Suprapubic skin (tissue), 4 donors: Measurements from ENCODE around the gene SNRNP70. TPM values are rescaled to one million over a fixed set of nuclear protein-coding genes. Genes with fewer than 3 reads are reported as not detected.
"Not testable (repeated sequence)": the region's sequence is repeated elsewhere in the genome, so short reads cannot be mapped to it uniquely, and the experiment has no call there.

Experiments used
- DNase-seq, 2 donors: peaks; one replicate each; pipeline ENCODE4 v3.0.0-alpha.2; 2019; ENCODE audit warnings: low spot score in 2 of 2
- H3K27ac ChIP-seq: fragments of 200-600 bp; sonication (generic); one replicate; pipeline ENCODE4 v1.5.1; 2019
- H3K27me3 ChIP-seq: fragments of 200-600 bp; sonication (generic); one replicate; pipeline ENCODE4 v1.5.1; 2019
- H3K36me3 ChIP-seq: fragments of 200-600 bp; sonication (generic); one replicate; pipeline ENCODE4 v1.5.1; 2019
- H3K4me1 ChIP-seq: fragments of 200-600 bp; sonication (generic); one replicate; pipeline ENCODE4 v1.5.1; 2019
- H3K4me3 ChIP-seq: fragments of 200-600 bp; sonication (generic); one replicate; pipeline ENCODE4 v1.5.1; 2019; ENCODE audit warnings: mild to moderate bottlenecking
- H3K9me3 ChIP-seq: fragments of 200-600 bp; sonication (generic); one replicate; pipeline ENCODE4 v1.5.1; 2019
- CTCF ChIP-seq, 2 donors: fragments of 200-600 bp in 1 of 2; fragments of 450-650 bp in 1 of 2; sonication (generic) in 1 of 2; IDR thresholded peaks; one replicate each; pipeline ENCODE4 v1.5.1; 2016 to 2019; ENCODE audit warnings: antibody characterized with exemption in 2 of 2, mild to moderate bottlenecking in 1 of 2, moderate library complexity in 1 of 2
- EP300 ChIP-seq: sonication (generic); formaldehyde crosslinking; IDR thresholded peaks from one replicate; pipeline ENCODE4 v1.6.1; 2017; ENCODE audit warnings: antibody characterized with exemption
- POLR2A ChIP-seq, 2 donors: fragments of 450-650 bp; IDR thresholded peaks; one replicate each; pipeline ENCODE4 v1.6.1; 2017; ENCODE audit warnings: antibody characterized with exemption in 2 of 2, mild to moderate bottlenecking in 2 of 2, moderate library complexity in 2 of 2
- POLR2AphosphoS5 ChIP-seq, 3 donors: sonication (generic); formaldehyde crosslinking; IDR thresholded peaks; one replicate each; pipeline ENCODE4 v1.6.1; 2017; ENCODE audit warnings: antibody characterized with exemption in 3 of 3
- WGBS: methylation state at CpG from one replicate; pipeline ENCODE4 v1.1.5; 2018; 5-methylcytosine and 5-hydroxymethylcytosine counted together
- total RNA-seq, 4 donors: library from RNA; depleted of rRNA; stranded (reverse); fragments of >200 nt; gene quantifications; one replicate each; pipeline ENCODE4 v1.1.0, GENCODE V29; 2016

Gene SNRNP70
- total RNA-seq, 4 donors from 2014 or later = 207 to 788 (median 322) TPM

GRCh38 chr19:49073514-49074378 lies 11.5 kb upstream of the SNRNP70 start:
- Histone ChIP-seq H3K27ac (no peak overlapping the region), H3K4me1 (peaks cover 17% of the 10 kb centered on the region), H3K4me3 (no peak overlapping the region), H3K9me3 (no peaks in the 10 kb centered on the region), H3K27me3 (peaks cover 53% of the 10 kb centered on the region), H3K36me3 (no peaks in the 10 kb centered on the region)
- 56% methylated on average over 23 of the region's 23 CpGs for WGBS
- DNase-seq = no peak
- TF ChIP-seq CTCF (IDR thresholded peaks at IDR 0.05) = no peak
- TF ChIP-seq POLR2AphosphoS5 (IDR thresholded peaks at IDR 0.05) = no peak
- TF ChIP-seq POLR2A (IDR thresholded peaks at IDR 0.05) = no peak
- TF ChIP-seq EP300 = no peak

- 27% methylated on average over 7 of the region's 9 CpGs for WGBS
- not testable (repeated sequence) for DNase-seq
These were observed 10.4 kb upstream of the SNRNP70 start for GRCh38 chr19:49074869-49075268.

GRCh38 chr19:49080392-49080791 lies 4.9 kb upstream of the SNRNP70 start:
- DNase-seq = no peak
- TF ChIP-seq POLR2A (IDR thresholded peaks at IDR 0.05) (no peak), CTCF (IDR thresholded peaks at IDR 0.05) (no peak), POLR2AphosphoS5 (IDR thresholded peaks at IDR 0.05) (no peak), EP300 (no peak)

More at GRCh38 chr19:49074869-49075268, 10.4 kb upstream of the SNRNP70 start:
- H3K9me3 ChIP-seq, H3K27ac ChIP-seq, H3K36me3 ChIP-seq, H3K4me3 ChIP-seq: not testable (repeated sequence)
- Histone ChIP-seq H3K4me1 (peaks cover 17% of the 10 kb centered on the region), H3K27me3 (peaks cover 46% of the 10 kb centered on the region)
- peak; percentile 53 to 66 for TF ChIP-seq CTCF (IDR thresholded peaks at IDR 0.05)

GRCh38 chr19:49081273-49081672 lies 4.0 kb upstream of the SNRNP70 start:
- Histone ChIP-seq H3K4me1 (peaks cover 6% of the 10 kb centered on the region), H3K9me3 (no peaks in the 10 kb centered on the region), H3K27ac (no peak overlapping the region), H3K27me3 (no peaks in the 10 kb centered on the region), H3K36me3 (no peaks in the 10 kb centered on the region), H3K4me3 (no peak overlapping the region)
- no peak for DNase-seq
- 100% methylated on average over 1 of the region's 1 CpG for WGBS
- TF ChIP-seq CTCF (IDR thresholded peaks at IDR 0.05) (no peak), EP300 (no peak), POLR2AphosphoS5 (IDR thresholded peaks at IDR 0.05) (no peak), POLR2A (IDR thresholded peaks at IDR 0.05) (no peak)

More at GRCh38 chr19:49080392-49080791, 4.9 kb upstream of the SNRNP70 start:
- Histone ChIP-seq H3K27ac (no peak overlapping the region), H3K27me3 (no peaks in the 10 kb centered on the region), H3K4me1 (no peaks in the 10 kb centered on the region), H3K9me3 (no peaks in the 10 kb centered on the region), H3K4me3 (no peak overlapping the region), H3K36me3 (no peaks in the 10 kb centered on the region)
- 91% methylated on average over 4 of the region's 4 CpGs for WGBS

GRCh38 chr19:49084206-49085019 lies 838 bp upstream of the SNRNP70 start:
- Histone ChIP-seq H3K36me3 (peaks cover 16% of the 10 kb centered on the region), H3K27ac (peak overlapping the region; percentile 88), H3K4me3 (peak overlapping the region; percentile 73), H3K27me3 (no peaks in the 10 kb centered on the region), H3K9me3 (no peaks in the 10 kb centered on the region), H3K4me1 (peaks cover 29% of the 10 kb centered on the region)
- WGBS = 54% methylated on average over 26 of the region's 26 CpGs
- no peak for DNase-seq
- no peak for TF ChIP-seq EP300
- no peak for TF ChIP-seq POLR2AphosphoS5 (IDR thresholded peaks at IDR 0.05)
- TF ChIP-seq POLR2A (IDR thresholded peaks at IDR 0.05) = no peak
- no peak for TF ChIP-seq CTCF (IDR thresholded peaks at IDR 0.05)
